ENCODE results near the gene PHGDH. TPM values are rescaled to one million over a fixed set of nuclear protein-coding genes. Genes with fewer than 3 reads are reported as not detected.
"Not testable (repeated sequence)": the region's sequence is repeated elsewhere in the genome, so short reads cannot be mapped to it uniquely, and the experiment has no call there.

Gene PHGDH
- total RNA-seq, 1 donor from 2014 or later: 146 TPM

GRCh38 chr1:119778886-119779560 is 67.3 kb downstream of the PHGDH start:
- H3K4me3 ChIP-seq (ENCODE audit: low read depth, low read length): no peak overlapping the region
- DNase-seq (ENCODE audit: low read depth): no peak
- TF ChIP-seq CTCF (conservative IDR thresholded peaks at IDR 0.05; ENCODE audit: low read depth, low read length): no peak

GRCh38 chr1:119779869-119780356 is 68.2 kb downstream of the PHGDH start:
- TF ChIP-seq CTCF (conservative IDR thresholded peaks at IDR 0.05; ENCODE audit: low read depth, low read length): no peak
- H3K4me3 ChIP-seq (ENCODE audit: low read depth, low read length): no peak overlapping the region
- DNase-seq (ENCODE audit: low read depth): no peak

GRCh38 chr1:119781434-119782210 is 69.9 kb downstream of the PHGDH start:
- no peak for TF ChIP-seq CTCF (conservative IDR thresholded peaks at IDR 0.05; ENCODE audit: low read depth, low read length)
- DNase-seq (ENCODE audit: low read depth): no peak
- no peak overlapping the region for H3K4me3 ChIP-seq (ENCODE audit: low read depth, low read length)

GRCh38 chr1:119782631-119783325 is 71.0 kb downstream of the PHGDH start:
- no peak overlapping the region for H3K4me3 ChIP-seq (ENCODE audit: low read depth, low read length)
- no peak for DNase-seq (ENCODE audit: low read depth)
- TF ChIP-seq CTCF (conservative IDR thresholded peaks at IDR 0.05; ENCODE audit: low read depth, low read length): no peak

GRCh38 chr1:119783354-119784185 is 71.8 kb downstream of the PHGDH start:
- DNase-seq (ENCODE audit: low read depth): no peak
- no peak overlapping the region for H3K4me3 ChIP-seq (ENCODE audit: low read depth, low read length)
- no peak for TF ChIP-seq CTCF (conservative IDR thresholded peaks at IDR 0.05; ENCODE audit: low read depth, low read length)

- H3K4me3 ChIP-seq (ENCODE audit: low read depth, low read length): no peak overlapping the region
- TF ChIP-seq CTCF (conservative IDR thresholded peaks at IDR 0.05; ENCODE audit: low read depth, low read length): no peak
- DNase-seq (ENCODE audit: low read depth): no peak
Measured at GRCh38 chr1:119784191-119784781, 72.6 kb downstream of the PHGDH start.

GRCh38 chr1:119786046-119786445 is 74.3 kb downstream of the PHGDH start:
- DNase-seq (ENCODE audit: low read depth); H3K4me3 ChIP-seq (ENCODE audit: low read depth, low read length): not testable (repeated sequence)

GRCh38 chr1:119786473-119787050 is 74.8 kb downstream of the PHGDH start:
- DNase-seq (ENCODE audit: low read depth): not testable (repeated sequence)

More at GRCh38 chr1:119786473-119787050, 74.8 kb downstream of the PHGDH start:
- not testable (repeated sequence) for H3K4me3 ChIP-seq (ENCODE audit: low read depth, low read length)
